Glomerular endothelial cell (primary cell): ENCODE data around the gene LMAN2. TPM values are rescaled to one million over a fixed set of nuclear protein-coding genes. Genes with fewer than 3 reads are reported as not detected.
"Not testable (repeated sequence)": the region's sequence is repeated elsewhere in the genome, so short reads cannot be mapped to it uniquely, and the experiment has no call there.

Experiments used
- DNase-seq: peaks from one replicate; pipeline ENCODE4 v3.0.0-alpha.2; 2011; ENCODE audit warnings: low read depth, low spot score; ENCODE audit errors: extremely low read depth
- total RNA-seq: library from RNA; depleted of rRNA; stranded (reverse); fragments of >200 nt; gene quantifications from 2 replicates; pipeline ENCODE4 v1.2.3, GENCODE V29; 2015

LMAN2 gene
- total RNA-seq, 1 donor from 2014 or later = 316 TPM

DNA sequence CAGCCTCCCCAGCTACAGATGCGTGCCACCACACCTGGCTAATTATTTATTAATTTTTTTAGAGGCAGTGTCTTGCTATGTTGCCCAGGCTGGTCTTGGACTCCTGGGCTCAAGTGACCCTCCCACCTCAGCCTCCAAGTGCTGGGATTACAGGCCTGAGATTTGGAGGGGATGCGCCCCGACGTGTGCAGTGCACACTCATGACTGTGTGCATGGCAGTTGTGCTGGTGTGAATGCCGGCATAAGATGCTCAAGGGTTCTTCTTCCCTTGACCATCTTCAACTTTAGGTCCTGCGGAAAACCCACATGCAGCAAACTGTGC lies 29.3 kb upstream of the LMAN2 start:
- DNase-seq = no peak

DNA sequence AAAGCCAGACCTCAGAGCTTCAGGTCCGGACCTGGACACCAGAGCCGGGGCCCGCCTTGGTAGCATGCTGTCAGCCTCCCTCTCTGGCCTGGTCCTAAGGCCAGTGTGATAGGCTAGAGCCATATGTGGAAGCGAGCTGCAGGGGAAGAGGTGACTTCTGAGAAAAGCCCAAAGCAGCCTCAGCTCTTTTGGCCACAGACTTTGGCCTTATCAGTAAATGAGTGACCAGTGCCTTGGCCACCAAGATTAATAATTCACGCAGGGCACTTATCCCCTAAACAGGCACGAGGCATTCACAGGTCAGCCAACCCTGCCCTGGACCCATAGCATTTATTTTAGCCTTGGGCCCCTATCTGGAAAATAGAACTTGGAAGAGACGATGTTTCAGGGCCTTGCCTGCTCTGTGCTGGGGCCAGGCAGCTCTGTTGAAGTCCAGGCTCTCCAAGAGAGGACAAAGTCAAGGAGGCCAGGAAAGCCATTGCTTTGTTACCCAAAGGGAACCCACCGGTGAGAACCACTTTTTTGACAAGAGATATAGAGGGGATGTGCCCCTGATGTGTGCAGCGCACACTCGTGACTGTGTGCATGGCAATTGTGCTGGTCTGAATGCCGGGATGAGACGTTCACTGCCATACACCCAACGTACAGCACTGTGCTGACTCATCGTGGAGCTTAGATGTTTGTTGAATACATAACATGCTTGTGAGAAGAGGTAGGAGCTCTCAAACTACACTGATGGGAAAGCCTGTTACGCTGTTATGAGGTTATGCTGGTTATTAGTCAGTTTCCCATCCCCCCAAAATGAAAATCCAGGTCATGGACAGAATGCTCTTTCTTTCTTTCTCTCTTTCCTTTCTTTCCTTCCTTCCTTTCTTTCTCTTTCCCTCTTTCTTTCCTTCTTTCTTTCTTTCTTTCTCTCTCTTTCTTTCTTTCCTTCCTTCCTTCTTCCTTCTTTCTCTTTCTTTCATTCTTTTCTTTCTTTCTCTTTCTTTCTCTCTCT lies 27.7 kb upstream of the LMAN2 start:
- DNase-seq = no peak

- no peak for DNase-seq
Measured at GRCh38 chr5:177377851-177378776, 26.6 kb upstream of the LMAN2 start.

DNA sequence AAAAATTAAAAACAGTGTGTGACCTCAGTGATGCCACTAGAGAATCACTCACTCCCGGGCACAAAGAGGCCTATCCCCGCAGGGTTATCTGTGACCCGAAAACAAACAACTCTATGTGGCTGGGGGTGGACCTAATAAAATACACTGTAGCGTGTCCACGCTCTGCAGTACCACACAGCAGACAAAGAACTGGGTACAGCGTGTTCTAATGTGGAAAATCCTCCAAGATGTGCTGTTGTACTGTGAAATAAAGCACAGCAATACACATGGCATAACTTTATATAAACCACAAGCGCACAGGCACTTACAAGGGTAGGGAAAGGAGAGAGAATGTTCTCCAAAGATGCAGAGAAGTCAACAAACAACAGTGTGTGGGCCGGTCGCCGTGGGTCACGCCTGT lies 24.6 kb upstream of the LMAN2 start:
- no peak for DNase-seq

DNA sequence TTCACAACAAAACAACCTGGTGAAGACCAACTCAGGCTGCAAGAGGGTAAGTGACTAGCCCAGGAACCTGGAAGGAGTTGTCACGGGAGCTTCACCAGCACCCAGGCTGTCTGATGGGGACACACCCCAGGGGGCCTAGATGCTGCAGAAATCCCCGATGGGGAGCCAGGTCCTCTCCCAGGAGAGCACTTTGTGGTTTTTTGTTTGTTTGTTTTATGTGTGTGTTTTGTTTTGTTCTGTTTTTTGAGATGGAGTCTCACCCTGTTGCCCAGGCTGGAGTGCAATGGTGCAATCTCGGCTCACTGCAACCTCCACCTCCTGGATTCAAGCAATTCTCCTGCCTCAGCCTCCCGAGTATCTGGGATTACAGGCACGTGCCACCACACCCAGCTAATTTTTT lies 24.0 kb upstream of the LMAN2 start:
- DNase-seq = not testable (repeated sequence)

GRCh38 chr5:177374211-177374610 lies 22.7 kb upstream of the LMAN2 start:
- DNase-seq = no peak

- no peak for DNase-seq
Measured at GRCh38 chr5:177373806-177374205, 22.3 kb upstream of the LMAN2 start.

DNA sequence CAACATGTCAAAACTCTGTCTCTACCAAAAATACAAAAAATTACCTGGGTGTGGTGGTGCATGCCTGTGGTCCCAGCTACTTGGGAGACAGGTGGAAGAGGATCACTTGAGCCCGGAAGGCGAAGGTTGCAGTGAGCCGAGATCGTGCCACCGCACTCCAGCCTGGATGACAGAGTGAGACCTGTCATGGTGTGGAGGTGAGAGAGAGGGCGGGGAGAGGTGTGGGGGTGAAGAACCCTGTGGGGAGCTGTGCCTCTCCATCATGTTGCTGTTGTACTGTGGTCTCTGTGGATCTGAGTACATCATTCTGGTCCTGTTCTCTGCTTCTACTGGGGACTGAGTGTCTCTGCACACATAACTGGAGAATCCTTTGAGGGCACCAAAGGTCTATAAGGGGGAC lies 21.4 kb upstream of the LMAN2 start:
- DNase-seq = no peak

- no peak for DNase-seq
Measured at GRCh38 chr5:177372034-177372896, 20.8 kb upstream of the LMAN2 start.

DNA sequence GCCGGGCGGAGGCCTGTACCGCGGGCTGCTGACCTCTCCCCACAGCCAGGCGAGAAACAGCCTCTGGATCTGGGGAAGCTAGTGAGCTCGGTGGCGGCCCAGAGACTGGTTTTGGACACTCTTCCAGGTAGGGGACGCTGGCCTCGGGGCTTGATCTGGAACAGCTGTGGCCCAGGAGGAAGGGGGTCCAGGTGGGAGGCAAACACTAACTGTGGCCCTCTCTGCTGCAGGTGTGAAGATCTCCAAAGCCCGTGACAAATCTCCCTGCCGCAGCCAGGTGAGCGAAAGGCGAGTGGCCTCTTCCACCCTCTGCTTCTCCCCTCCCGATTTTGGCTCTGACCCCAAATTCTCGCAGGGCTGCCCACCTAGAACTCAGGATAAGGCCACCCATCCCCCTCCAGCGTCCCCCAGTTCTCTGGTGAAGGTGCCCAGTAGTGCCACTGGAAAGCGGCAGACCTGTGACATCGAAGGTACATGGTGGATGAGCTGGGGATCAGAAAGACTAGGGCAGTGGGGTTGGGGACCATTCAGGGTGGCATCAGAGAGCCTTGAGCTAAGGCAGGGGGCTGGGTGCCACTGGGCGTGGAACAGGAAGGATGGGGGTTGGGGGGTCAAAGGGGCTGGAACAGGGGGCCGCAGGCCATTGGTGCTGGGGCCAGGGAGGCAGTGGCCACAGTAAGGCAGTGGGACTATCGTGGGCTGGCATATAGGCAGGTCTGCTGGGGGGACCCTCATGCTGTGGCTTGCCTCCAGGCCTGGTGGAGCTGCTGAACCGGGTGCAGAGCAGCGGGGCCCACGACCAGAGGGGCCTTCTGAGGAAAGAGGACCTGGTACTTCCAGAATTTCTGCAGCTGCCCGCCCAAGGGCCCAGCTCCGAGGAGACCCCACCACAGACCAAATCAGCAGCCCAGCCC lies 19.9 kb upstream of the LMAN2 start:
- no peak for DNase-seq

- DNase-seq = no peak
Measured at GRCh38 chr5:177370488-177371119, 19.1 kb upstream of the LMAN2 start.

GRCh38 chr5:177369645-177370440 lies 18.4 kb upstream of the LMAN2 start:
- DNase-seq = no peak

DNA sequence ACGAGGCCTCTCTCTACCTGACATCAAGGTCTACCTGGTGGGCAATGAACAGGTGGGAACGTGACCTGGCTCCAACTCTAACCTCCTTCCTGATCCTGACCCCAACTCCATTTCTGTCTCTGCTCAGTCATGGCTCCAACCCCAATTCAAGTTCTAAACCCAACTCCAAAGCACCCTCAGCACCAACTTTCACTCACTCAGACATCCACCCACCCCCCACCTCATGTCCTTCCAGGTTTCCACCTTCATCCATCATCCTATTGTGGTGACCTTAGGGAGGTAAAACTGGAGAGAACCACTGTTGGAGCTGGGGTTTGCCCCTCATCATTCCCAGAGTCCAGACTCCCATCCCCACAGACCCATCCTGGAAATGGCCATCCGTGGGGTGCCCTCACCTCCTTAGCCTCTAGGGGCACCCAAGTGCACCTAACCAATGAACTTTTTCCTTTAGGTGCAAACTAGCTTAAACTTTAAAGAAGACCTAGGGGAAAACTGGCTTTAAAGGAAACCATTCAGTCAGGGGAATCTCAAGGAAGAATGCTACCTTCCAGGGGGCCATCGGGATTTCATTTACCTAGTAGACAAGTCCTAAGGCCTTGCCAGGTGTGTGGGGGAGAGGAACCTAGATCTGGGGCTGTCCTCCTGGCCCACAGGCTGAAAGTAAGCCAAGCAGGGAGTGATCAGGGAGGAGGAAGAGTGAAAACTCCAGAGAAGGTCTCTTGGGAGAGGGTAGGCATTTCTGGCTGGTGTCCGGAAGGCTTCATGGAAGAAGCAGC lies 17.6 kb upstream of the LMAN2 start:
- no peak for DNase-seq

GRCh38 chr5:177367981-177368868 lies 16.8 kb upstream of the LMAN2 start:
- DNase-seq = no peak

DNA sequence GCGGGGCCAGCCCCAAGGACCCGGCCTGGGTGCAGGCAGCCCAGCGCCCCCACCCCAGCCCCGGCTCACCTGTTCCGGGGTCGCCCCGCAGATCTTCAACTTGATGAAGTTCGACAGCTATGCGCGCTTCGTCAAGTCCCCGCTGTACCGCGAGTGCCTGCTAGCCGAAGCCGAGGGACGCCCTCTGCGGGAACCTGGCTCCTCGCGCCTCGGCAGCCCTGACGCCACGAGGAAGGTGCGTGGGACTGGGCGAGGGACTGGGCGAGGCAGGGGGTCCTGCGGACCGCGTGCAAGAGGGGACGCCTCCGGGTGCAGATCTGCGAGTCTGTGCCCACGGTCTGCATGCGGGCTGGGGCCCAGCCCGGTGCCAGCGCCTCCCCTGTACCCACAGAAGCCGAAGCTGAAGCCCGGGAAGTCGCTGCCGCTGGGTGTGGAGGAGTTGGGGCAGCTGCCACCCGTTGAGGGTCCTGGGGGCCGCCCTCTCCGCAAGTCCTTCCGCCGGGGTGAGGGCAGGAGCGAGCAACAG lies 15.9 kb upstream of the LMAN2 start:
- DNase-seq = no peak
